Glutamatergic neuron (in vitro differentiated cells): Measurements from ENCODE around the gene FOXO3. TPM values are rescaled to one million over a fixed set of nuclear protein-coding genes. Genes with fewer than 3 reads are reported as not detected.
"Not testable (repeated sequence)": the region's sequence is repeated elsewhere in the genome, so short reads cannot be mapped to it uniquely, and the experiment has no call there.

Experiments
- DNase-seq: peaks from one replicate; pipeline ENCODE4 v3.0.0; 2022
- H3K27ac Mint-ChIP-seq: one replicate; pipeline ENCODE4 v1.8.0; 2020; ENCODE audit warnings: mild to moderate bottlenecking, mixed read lengths, inconsistent platforms; ENCODE audit not compliant: unreplicated experiment
- H3K27me3 Mint-ChIP-seq: one replicate; pipeline ENCODE4 v1.8.0; 2020; ENCODE audit warnings: mild to moderate bottlenecking, moderate library complexity, mixed read lengths, inconsistent platforms; ENCODE audit not compliant: unreplicated experiment
- H3K36me3 Mint-ChIP-seq: one replicate; pipeline ENCODE4 v1.8.0; 2020; ENCODE audit warnings: mild to moderate bottlenecking, mixed read lengths, inconsistent platforms; ENCODE audit not compliant: unreplicated experiment
- H3K4me1 Mint-ChIP-seq: one replicate; pipeline ENCODE4 v1.8.0; 2020; ENCODE audit warnings: mild to moderate bottlenecking, low read depth, mixed read lengths, inconsistent platforms; ENCODE audit not compliant: unreplicated experiment
- H3K4me3 Mint-ChIP-seq: one replicate; pipeline ENCODE4 v1.8.0; 2020; ENCODE audit warnings: mild to moderate bottlenecking, mixed read lengths, inconsistent platforms; ENCODE audit not compliant: unreplicated experiment
- H3K9me3 Mint-ChIP-seq: one replicate; pipeline ENCODE4 v1.8.0; 2020; ENCODE audit warnings: mild to moderate bottlenecking, moderate library complexity, mixed read lengths, inconsistent platforms; ENCODE audit not compliant: unreplicated experiment
- total RNA-seq: library from RNA; stranded (reverse); fragmentation: NEBNext Ultra II Directional; extraction: Animal tissue kit (Norgen Biotek cat#: 25700); gene quantifications from one replicate; pipeline ENCODE4 v1.2.1, GENCODE V29; 2021; ENCODE audit not compliant: unreplicated experiment
- TF ChIP-seq, protein P1 (sequence below): fragments of 200-600 bp; sonication (generic); IDR thresholded peaks from one replicate; pipeline ENCODE4 v1.5.0; 2021; ENCODE audit not compliant: partially characterized antibody, unreplicated experiment

Gene FOXO3
- total RNA-seq, 1 donor from 2014 or later, result 30.3 TPM

DNA sequence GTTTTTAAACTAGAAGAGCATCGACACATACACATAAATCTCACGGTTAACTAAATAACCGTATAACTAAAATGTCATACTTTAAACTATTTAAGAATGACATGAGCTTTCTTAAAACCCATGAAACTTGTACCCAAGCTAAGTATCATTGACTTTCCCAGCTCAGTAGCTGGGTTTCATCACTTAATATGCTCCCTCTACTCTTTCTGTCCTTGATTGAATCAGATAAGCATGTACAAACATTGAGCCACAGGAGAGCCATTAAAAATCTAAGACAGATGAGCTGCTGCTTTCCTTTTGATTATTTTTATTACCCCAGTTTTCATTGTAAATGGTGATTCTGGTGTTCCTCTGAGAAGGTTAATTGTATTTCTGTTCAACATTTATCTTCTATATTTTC lies 115.8 kb downstream of the FOXO3 start:
- no peak for DNase-seq
- TF ChIP-seq, protein P1, sequence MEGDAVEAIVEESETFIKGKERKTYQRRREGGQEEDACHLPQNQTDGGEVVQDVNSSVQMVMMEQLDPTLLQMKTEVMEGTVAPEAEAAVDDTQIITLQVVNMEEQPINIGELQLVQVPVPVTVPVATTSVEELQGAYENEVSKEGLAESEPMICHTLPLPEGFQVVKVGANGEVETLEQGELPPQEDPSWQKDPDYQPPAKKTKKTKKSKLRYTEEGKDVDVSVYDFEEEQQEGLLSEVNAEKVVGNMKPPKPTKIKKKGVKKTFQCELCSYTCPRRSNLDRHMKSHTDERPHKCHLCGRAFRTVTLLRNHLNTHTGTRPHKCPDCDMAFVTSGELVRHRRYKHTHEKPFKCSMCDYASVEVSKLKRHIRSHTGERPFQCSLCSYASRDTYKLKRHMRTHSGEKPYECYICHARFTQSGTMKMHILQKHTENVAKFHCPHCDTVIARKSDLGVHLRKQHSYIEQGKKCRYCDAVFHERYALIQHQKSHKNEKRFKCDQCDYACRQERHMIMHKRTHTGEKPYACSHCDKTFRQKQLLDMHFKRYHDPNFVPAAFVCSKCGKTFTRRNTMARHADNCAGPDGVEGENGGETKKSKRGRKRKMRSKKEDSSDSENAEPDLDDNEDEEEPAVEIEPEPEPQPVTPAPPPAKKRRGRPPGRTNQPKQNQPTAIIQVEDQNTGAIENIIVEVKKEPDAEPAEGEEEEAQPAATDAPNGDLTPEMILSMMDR, result no peak
- H3K9me3 Mint-ChIP-seq, result no peaks in the 10 kb centered on the region
- H3K4me1 Mint-ChIP-seq, result peaks cover 22% of the 10 kb centered on the region
- no peaks in the 10 kb centered on the region for H3K27me3 Mint-ChIP-seq
- H3K36me3 Mint-ChIP-seq, result no peaks in the 10 kb centered on the region
- H3K27ac Mint-ChIP-seq, result no peak overlapping the region
- no peak overlapping the region for H3K4me3 Mint-ChIP-seq

DNA sequence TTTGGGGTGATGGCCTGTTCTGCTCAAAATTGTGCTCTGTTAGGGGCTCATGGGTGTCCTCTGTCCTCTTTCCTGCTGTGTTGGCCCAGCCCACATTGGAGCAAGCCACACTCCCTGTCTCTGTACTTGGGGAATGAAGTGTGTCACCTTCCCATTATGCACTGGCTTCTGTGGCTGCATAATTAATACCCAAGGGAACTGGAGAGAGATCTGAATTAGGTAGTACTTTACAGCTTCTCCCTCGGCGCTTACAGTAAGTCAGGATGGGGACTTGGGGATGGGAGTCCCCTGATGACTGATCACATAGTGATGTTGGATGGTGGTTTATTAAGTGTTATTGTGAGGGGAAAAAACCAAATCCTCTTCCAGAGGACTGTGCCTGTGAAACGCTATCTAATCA lies 116.6 kb downstream of the FOXO3 start:
- TF ChIP-seq, protein P1, result no peak
- H3K4me3 Mint-ChIP-seq, result no peak overlapping the region
- no peaks in the 10 kb centered on the region for H3K27me3 Mint-ChIP-seq
- no peaks in the 10 kb centered on the region for H3K36me3 Mint-ChIP-seq
- no peaks in the 10 kb centered on the region for H3K9me3 Mint-ChIP-seq
- DNase-seq, result no peak
- H3K4me1 Mint-ChIP-seq, result peaks cover 18% of the 10 kb centered on the region
- no peak overlapping the region for H3K27ac Mint-ChIP-seq

DNA sequence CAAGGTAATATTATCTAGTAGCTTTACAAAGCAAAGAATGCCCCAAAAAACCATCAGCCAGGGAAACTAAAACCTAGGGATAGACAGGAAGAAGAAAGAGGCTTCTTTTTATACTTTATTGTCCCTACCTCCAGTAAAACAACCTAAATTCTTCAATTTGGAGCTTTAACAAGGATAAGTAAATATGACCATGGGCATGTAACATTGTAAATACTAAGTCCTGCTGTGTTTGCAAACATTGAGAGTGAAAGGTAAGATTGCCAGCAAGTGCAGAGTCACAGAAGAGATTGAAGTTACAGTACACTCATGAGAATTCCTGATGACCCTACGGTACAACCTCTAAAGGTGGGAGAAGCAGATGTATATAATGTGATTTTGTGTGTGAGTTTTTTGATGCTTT lies 117.2 kb downstream of the FOXO3 start:
- H3K4me3 Mint-ChIP-seq, result no peak overlapping the region
- no peak for DNase-seq
- no peaks in the 10 kb centered on the region for H3K9me3 Mint-ChIP-seq
- TF ChIP-seq, protein P1, result no peak
- H3K4me1 Mint-ChIP-seq, result peaks cover 18% of the 10 kb centered on the region
- H3K27me3 Mint-ChIP-seq, result no peaks in the 10 kb centered on the region
- no peak overlapping the region for H3K27ac Mint-ChIP-seq
- H3K36me3 Mint-ChIP-seq, result no peaks in the 10 kb centered on the region

DNA sequence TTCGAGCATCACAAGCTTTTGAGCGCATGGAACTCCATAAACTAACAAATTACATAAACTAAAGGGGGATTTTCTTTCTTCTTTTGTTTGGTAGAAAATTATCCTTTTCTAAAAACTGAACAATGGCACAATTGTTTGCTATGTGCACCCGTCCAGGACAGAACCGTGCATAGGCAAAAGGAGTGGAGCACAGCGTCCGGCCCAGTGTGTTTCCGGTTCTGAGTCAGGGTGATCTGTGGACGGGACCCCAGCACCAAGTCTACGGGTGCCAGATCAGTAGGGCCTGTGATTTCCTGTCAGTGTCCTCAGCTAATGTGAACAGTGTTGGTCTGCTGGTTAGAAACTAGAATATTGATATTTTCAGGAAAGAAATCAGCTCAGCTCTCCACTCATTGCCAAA lies 119.6 kb downstream of the FOXO3 start:
- H3K9me3 Mint-ChIP-seq, H3K27ac Mint-ChIP-seq, H3K27me3 Mint-ChIP-seq, DNase-seq, H3K4me3 Mint-ChIP-seq, H3K36me3 Mint-ChIP-seq: not testable (repeated sequence)
- H3K4me1 Mint-ChIP-seq, result peaks cover 16% of the 10 kb centered on the region

DNA sequence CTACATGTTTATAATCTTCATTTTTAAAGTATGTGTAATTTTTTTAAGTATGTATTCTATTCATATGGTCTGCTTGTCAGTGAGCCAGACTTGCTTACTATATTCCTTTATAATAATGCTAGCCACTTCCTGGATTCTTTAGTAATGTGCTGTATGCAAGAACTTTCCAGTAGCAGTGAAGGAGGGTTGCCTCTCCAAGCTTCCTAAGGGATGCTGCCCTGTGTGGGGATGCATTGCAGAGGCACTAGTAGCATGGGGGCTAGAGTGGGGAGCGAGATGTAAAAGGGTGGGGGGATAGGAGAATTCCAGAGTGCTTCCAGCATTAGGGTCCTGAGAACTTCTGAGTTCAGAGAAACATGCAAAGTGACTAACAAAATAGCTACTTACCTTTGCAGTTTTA lies 121.0 kb downstream of the FOXO3 start:
- H3K9me3 Mint-ChIP-seq, DNase-seq, H3K27ac Mint-ChIP-seq, H3K4me3 Mint-ChIP-seq, H3K36me3 Mint-ChIP-seq, H3K4me1 Mint-ChIP-seq, H3K27me3 Mint-ChIP-seq: not testable (repeated sequence)

DNA sequence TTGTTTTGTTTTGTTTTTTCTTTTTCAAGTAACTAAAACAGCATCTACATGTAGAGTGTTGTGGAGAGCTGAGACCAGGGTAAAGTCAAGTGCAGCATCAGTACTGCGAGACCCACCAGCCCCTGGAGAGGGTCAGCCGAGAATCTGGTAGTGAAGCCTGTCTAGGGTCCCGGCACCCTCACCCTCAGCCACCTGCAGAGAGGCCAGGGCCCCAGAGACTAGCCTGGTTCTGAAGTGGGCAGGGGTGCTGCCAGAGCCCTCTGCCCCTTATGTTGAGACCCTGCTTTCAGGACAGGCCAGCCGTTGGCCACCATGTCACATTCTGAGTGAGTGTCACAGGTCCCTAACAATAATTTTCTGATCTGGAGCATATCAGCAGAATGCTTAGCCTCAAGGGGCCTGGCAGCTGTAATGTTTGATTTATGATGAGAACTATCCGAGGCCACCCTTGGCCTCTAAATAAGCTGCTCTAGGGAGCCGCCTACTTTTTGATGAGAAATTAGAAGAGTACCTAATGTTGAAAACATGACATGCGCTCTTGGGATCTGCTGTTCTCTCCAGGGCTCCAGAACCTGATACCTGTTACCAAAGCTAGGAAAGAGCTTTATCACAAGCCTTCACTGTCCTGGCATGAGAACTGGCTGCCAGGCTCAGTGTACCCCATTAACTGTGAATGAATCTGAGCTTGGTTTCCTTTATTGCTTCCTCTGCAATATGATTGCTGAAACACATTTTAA lies 121.8 kb downstream of the FOXO3 start:
- not testable (repeated sequence) for DNase-seq, H3K4me3 Mint-ChIP-seq, H3K36me3 Mint-ChIP-seq, H3K27me3 Mint-ChIP-seq, H3K27ac Mint-ChIP-seq, H3K9me3 Mint-ChIP-seq, H3K4me1 Mint-ChIP-seq

DNA sequence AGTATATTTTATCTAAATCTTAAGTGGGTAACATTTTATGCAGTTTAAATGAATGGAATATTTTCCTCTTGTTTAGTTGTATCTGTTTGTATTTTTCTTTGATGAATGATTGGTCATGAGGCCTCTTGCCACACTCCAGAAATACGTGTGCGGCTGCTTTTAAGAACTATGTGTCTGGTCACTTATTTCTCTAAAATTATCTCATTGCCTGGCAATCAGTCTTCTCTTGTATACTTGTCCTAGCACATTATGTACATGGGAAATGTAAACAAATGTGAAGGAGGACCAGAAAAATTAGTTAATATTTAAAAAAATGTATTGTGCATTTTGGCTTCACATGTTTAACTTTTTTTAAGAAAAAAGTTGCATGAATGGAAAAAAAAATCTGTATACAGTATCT lies 123.3 kb downstream of the FOXO3 start:
- not testable (repeated sequence) for H3K4me3 Mint-ChIP-seq, H3K27me3 Mint-ChIP-seq, H3K4me1 Mint-ChIP-seq, H3K9me3 Mint-ChIP-seq, DNase-seq, H3K27ac Mint-ChIP-seq, H3K36me3 Mint-ChIP-seq
